ENCODE results near the gene SETBP1. TPM values are rescaled to one million over a fixed set of nuclear protein-coding genes. Genes with fewer than 3 reads are reported as not detected.

The SETBP1 gene
- total RNA-seq, 1 experiment from 2014 or later: 0.05 TPM

GRCh38 chr18:45039376-45039775 is 358.7 kb downstream of the SETBP1 start:
- H3K4me1 ChIP-seq (ENCODE audit: control insufficient read depth in 1 of 2, insufficient read depth in 2 of 2, low read length in 2 of 2): no peaks in the 10 kb centered on the region
- POLR2A ChIA-PET: no interaction called here
- H3K4me2 ChIP-seq (ENCODE audit: low read length): no peak overlapping the region
- H3K9me2 ChIP-seq (ENCODE audit: insufficient read depth): no peaks in the 10 kb centered on the region
- H3K27ac ChIP-seq (ENCODE audit: low read depth, low read length): no peak overlapping the region
- H3K27me3 ChIP-seq (ENCODE audit: insufficient read depth, low read length): no peaks in the 10 kb centered on the region
- ATAC-seq (no peak), DNase-seq (ENCODE audit: low read depth, low spot score) (no peak)
- no peaks in the 10 kb centered on the region for H3K36me3 ChIP-seq (ENCODE audit: control insufficient read depth in 1 of 2, insufficient read depth in 2 of 2, low read length in 2 of 2)
- intact Hi-C loops (cut with micrococcal nuclease): no loop called here
- BruUV-seq (replicated peaks): no TSS peak
- no peaks in the 10 kb centered on the region for H4K20me1 ChIP-seq (ENCODE audit: insufficient read depth)
- H2AFZ ChIP-seq (ENCODE audit: low read depth, low read length, poor library complexity, severe bottlenecking): no peak overlapping the region
- peaks cover 0 to 9% of the 10 kb centered on the region in 2 experiments; a peak in 2 of 4 replicates for H3K9me3 ChIP-seq (ENCODE audit: control insufficient read depth in 1 of 2, insufficient read depth in 1 of 2, low read depth in 1 of 2, low read length in 2 of 2)
- RAD21 ChIA-PET (ENCODE audit: low non-redundant PET in 1 of 2, low total read pairs in 2 of 2, uncharacterized antibody in 2 of 2, unreplicated experiment in 2 of 2): no interaction called here
- H3K9ac ChIP-seq (ENCODE audit: low read length): no peak overlapping the region
- TF ChIP-seq EGR1 (IDR thresholded peaks at IDR 0.05; ENCODE audit: low read depth): no peak
- TF ChIP-seq FOSL1 (IDR thresholded peaks at IDR 0.05; ENCODE audit: low read depth): no peak
- no peak for TF ChIP-seq YY1 (IDR thresholded peaks at IDR 0.05; ENCODE audit: extremely low read depth, insufficient replicate concordance, low read depth, low read length)
- no peak for TF ChIP-seq REST (IDR thresholded peaks at IDR 0.05; ENCODE audit: low read depth)
- TF ChIP-seq RAD21 (IDR thresholded peaks at IDR 0.05; ENCODE audit: low read depth): no peak
- TF ChIP-seq ZFX (IDR thresholded peaks at IDR 0.05): no peak
- TF ChIP-seq, protein P1, sequence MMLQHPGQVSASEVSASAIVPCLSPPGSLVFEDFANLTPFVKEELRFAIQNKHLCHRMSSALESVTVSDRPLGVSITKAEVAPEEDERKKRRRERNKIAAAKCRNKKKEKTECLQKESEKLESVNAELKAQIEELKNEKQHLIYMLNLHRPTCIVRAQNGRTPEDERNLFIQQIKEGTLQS (IDR thresholded peaks at IDR 0.05): no peak
- TF ChIP-seq SIN3A (IDR thresholded peaks at IDR 0.05; ENCODE audit: low read depth): no peak
- TF ChIP-seq SRF (IDR thresholded peaks at IDR 0.05; ENCODE audit: low read depth): no peak
- TF ChIP-seq ELF1 (IDR thresholded peaks at IDR 0.05; ENCODE audit: borderline replicate concordance, low read depth): no peak
- TF ChIP-seq TCF7L2 (IDR thresholded peaks at IDR 0.05; ENCODE audit: borderline replicate concordance, extremely low read depth, insufficient read depth, insufficient read length): no peak
- TF ChIP-seq MAX (IDR thresholded peaks at IDR 0.05): no peak
- no peak for TF ChIP-seq CTCF (IDR thresholded peaks at IDR 0.05 in 2 of 3, conservative IDR thresholded peaks at IDR 0.05 in 1 of 3; ENCODE audit: borderline replicate concordance in 1 of 3, insufficient read depth in 1 of 3, low read depth in 2 of 3, low read length in 2 of 3)
- CTCF ChIA-PET: no interaction called here
- no peak overlapping the region for H3K4me3 ChIP-seq (replicated peaks in 1 of 2; ENCODE audit: low read depth in 1 of 2, low read length in 2 of 2)
- no peaks in the 10 kb centered on the region for H3K79me2 ChIP-seq (ENCODE audit: insufficient read depth, low read length)
